ENCODE measurements around the gene GABRB1.

The GABRB1 gene

DNA sequence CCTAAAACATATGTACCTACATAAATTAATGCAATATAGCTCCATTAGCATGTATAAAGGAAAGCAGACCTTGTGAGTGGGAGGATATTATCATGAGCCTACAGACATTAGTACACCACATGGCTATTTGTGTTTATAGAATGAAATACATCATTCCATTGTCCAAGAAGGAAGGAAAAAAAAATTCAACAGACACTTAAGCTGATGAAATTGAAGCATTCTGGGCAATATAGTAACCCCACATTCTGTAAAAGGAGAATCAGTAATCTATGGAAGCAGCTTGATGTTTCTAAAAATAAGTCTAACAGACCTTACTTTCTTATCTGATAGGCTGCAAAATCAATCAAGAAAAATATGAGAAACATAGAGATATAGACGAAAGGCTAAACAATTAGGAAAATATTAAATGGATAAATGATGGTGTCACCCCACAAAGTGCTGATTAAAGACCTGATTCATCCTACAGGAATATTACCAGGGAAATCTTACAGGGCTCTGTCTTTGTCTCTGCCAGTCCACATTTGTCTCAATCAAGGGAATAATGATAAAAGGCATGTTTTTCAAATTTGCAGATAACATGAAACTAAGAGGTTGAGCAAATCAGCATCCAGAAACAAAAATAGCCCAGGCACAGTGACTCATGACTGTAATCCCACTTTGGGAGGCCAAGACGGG lies 355.3 kb downstream of the GABRB1 start:
- DNase-seq (ENCODE audit: low read depth): no peak

DNA sequence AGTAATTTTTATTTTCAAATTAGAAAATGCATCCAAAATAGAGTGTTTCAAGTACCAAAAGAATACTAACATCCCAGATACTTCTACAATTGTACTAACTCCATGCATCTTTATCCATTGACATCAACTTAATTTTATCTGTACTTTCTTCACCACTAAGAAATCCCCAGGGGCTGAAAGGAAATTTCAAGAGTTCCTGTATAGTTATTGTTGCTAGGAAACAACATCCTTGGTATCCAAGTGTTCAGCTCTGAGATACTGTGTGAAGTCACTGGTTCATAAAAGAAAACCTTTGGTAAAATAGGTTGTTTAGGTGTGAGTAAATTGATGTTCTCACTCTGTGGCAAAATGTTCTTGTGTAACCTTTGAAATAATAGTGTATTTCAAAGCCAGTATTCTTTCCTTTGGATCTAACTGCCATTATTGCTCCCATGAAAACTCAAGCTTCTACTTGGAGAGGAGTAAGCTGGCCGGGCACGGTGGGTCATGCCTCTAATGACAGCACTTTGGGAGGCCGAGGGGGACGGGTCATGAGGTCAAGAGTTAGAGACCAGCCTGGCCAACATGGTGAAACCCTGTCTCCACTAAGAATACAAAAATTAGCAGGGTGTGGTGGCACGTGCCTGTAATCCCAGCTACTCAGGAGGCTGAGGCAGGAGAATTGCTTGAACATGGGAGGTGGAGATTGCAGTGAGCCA lies 359.2 kb downstream of the GABRB1 start:
- no peak for DNase-seq (ENCODE audit: low read depth)

DNA sequence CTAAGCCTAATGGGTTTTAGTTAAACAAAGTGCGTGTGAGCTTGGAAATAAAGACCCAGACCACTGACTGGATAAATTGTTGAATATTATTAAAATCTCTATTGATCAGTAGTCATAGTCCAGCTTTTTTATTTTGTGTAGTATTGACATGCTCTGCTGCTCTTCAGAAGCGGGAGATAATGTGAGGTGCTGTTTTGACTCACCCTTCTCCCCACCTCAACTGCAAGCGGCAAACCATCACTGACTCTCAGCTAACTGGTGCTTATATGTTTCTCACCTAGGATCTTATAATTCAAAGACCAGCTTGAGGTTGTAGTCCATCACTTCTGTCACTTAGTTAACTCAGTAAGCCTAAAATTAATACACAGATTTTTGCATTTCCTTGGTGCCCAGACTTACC lies 359.9 kb downstream of the GABRB1 start:
- no peak for DNase-seq (ENCODE audit: low read depth)

DNA sequence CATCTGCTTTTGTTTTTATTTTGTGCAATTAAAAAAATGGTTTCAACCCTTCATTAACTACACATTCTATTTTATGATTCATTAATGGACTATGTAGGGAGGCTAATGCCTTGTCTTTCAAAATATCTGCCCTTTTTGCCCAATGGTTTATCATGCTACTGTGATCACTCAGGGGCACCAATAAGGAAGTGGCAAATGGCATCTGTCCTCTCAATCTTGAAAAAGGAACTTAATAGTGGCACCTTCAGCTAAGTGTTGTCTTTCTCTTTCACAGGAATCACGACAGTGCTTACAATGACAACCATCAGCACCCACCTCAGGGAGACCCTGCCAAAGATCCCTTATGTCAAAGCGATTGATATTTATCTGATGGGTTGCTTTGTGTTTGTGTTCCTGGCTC lies 375.0 kb downstream of the GABRB1 start:
- no peak for DNase-seq (ENCODE audit: low read depth)

GRCh38 chr4:47410271-47410670 lies 378.9 kb downstream of the GABRB1 start:
- DNase-seq (ENCODE audit: low read depth): no peak

DNA sequence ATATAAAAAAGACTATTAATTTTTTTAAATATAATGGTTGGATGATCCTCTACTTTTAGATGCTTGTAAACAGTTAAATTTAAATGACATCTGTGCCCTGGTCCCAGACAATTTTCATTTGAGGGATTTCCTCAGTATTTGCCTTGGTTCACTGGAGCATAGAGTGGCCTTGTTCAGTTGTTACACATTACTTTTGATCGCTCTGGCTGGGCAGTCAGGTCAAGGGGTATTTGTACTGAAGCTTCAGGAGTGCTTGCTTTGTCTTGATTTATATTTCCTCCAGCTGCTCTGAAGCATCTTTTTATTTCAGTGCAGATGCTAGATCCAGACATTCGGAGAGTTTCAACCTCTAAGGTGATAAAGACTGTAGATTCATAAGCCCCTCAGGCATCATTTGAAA lies 382.2 kb downstream of the GABRB1 start:
- no peak for DNase-seq (ENCODE audit: low read depth)

DNA sequence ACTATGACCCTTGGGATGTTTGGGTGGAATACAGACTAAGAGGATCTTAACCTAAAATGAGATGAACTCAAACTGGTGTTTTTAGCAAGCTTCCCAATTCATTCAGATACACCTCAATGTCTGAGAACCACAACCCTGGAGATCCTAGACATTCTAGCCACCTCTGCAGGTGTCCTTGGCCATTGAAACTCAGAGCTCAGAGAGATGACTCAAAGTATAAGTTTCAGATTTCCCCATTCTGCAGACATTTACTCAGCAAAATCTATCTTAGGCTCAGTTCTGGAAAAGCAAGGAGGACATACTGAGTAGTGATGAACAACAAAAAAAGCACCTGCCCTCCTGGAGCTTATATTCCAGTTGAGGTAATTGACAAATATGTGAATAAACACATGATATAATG lies 384.4 kb downstream of the GABRB1 start:
- no peak for DNase-seq (ENCODE audit: low read depth)

DNA sequence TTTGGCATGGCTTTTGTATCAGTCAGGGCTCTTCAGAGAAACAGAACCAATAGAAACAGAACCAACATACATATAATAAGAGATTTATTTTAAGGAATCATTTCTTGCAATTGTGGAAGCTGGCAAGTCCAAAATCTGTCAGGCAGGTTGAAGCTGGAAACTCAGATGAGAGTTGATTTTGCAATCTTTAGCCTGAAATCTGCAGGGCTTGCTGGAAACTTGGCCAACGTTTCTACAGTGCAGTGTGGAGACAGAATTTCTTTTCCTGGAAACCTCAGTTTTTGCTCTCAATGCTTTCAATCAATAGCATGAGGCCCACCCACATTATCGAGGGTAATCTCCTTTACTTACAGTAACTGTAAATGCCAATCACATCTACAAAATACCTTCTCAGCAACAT lies 386.8 kb downstream of the GABRB1 start:
- DNase-seq (ENCODE audit: low read depth): no peak

DNA sequence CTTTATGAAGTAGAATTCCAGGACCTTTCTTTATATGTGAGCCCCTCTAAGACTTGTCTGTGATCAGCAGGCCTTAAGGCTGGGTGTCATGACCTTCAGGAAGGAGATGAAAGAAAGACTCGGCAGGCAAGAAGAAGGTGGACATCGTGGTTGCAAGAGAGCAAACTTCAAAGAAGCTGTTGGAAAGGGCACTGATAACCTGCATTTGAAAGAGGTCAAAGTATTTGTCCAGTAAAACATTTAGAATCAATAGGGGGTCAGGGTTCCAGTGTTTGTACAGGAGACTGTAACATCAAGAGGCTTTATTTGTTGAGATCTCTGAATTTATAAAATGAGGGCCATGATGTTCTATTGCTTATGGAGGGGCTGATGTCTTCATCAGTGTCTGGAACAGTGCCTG lies 387.9 kb downstream of the GABRB1 start:
- no peak for DNase-seq (ENCODE audit: low read depth)

DNA sequence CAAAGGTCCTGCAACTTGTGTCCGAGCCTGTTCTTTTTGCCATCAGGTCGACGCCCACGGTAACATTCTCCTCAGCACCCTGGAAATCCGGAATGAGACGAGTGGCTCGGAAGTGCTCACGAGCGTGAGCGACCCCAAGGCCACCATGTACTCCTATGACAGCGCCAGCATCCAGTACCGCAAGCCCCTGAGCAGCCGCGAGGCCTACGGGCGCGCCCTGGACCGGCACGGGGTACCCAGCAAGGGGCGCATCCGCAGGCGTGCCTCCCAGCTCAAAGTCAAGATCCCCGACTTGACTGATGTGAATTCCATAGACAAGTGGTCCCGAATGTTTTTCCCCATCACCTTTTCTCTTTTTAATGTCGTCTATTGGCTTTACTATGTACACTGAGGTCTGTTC lies 394.3 kb downstream of the GABRB1 start:
- DNase-seq (ENCODE audit: low read depth): no peak

DNA sequence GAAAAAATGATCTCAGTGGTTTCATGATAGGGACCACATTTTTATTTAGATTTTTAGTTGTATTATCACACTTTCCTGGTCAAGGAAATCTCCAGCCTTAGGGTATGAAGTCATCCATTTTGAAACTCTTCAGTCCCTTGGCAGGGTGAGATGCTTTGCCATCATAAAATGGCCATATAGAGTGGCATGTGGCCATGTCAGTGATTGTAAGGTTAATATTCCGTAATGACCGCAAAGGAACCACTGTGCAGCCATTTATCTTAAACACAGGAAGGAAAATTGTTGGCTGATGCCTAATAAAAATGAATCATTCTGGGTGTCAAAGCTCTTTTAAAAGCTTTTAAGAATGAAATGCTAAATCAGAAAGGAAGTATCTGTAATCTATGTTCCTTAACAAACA lies 396.6 kb downstream of the GABRB1 start:
- DNase-seq (ENCODE audit: low read depth): no peak

- no peak for DNase-seq (ENCODE audit: low read depth)
Measured at GRCh38 chr4:47432749-47433148, 401.4 kb downstream of the GABRB1 start.

GRCh38 chr4:47434931-47435330 lies 403.6 kb downstream of the GABRB1 start:
- DNase-seq (ENCODE audit: low read depth): no peak

DNA sequence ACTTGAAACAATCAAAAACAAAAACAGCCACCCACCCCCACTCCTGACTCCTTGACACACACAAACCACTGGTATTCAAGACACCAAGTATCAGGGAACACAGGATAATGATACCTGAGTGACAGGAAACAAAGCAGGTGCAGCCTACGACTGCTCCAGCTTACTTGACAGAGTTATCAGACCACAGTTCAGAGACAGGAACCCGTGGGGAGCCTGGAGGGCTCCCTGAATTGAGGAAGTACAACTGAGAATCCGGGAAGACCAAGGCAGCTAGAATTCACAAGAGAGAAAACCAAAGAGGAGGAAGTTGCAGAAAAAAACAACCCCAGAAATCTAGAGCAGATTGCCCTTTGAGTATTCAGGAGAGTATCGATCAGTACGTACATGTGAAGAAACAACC lies 411.6 kb downstream of the GABRB1 start:
- DNase-seq (ENCODE audit: low read depth): no peak

- DNase-seq (ENCODE audit: low read depth): no peak
Measured at GRCh38 chr4:47444031-47444430, 412.7 kb downstream of the GABRB1 start.

- no peak for DNase-seq (ENCODE audit: low read depth)
Measured at GRCh38 chr4:47451657-47452056, 420.3 kb downstream of the GABRB1 start.

GRCh38 chr4:47462799-47463234 lies 431.4 kb downstream of the GABRB1 start:
- DNase-seq (ENCODE audit: low read depth): no peak

DNA sequence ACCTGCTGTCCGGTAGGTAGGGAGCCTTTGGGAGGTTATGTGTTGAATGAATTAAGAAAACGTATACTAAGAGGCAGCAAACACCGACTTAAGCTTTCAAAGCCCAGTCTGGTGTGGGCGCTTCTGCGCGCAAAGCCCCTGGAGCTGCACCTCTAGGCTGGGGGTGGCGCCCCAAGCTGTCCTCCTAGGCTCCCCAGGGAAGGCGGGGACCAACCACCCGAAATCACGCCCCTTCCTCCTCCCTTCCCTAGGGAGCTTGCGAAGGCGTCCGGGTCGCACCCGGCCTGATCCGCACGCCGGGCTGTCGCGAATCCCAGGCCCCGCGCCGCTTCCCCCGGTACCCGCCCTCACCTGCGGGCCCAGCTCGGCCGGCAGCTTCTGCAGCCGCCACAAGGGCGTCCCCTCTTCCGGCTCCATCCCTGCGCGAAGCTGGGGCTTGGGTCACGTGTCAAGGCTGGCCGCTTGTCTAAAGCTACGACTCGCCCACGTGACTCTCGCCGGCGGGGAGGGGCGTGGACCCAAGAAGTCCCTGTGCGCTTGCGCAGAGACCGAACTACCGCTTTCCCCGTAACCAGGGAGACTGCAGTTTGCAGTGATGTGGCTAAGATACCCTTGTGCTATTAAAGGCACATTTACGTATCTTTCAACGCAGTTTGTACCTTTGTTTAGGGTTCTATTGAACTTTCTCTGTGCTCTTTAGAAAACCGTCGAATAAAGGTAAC lies 432.0 kb downstream of the GABRB1 start, which contains the start of gene COMMD8:
Gene COMMD8 (minus strand): TSS at position 468 of the 722 bp plus-strand sequence. CDS start 51 bp downstream, at position 417.
- peak; percentile 94 for DNase-seq (ENCODE audit: low read depth)

DNA sequence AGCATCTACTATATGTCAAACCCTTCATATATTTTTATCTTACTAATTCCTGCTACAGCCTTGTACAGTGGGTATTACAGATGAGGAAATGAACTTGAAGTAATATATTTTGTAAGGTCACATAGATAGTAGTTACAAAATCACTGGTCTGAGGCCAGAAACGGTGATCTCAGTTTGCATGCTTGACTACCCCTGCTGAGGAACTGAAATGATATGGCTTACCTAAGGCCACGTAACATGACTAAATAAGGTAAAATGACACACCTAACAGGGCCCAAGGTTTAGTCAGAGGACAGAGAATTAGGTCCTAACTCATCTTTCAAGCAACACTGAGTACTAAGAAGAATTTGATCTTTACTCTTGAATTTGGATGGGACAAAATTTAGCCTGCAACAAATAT lies 433.6 kb downstream of the GABRB1 start:
- DNase-seq (ENCODE audit: low read depth): no peak

DNA sequence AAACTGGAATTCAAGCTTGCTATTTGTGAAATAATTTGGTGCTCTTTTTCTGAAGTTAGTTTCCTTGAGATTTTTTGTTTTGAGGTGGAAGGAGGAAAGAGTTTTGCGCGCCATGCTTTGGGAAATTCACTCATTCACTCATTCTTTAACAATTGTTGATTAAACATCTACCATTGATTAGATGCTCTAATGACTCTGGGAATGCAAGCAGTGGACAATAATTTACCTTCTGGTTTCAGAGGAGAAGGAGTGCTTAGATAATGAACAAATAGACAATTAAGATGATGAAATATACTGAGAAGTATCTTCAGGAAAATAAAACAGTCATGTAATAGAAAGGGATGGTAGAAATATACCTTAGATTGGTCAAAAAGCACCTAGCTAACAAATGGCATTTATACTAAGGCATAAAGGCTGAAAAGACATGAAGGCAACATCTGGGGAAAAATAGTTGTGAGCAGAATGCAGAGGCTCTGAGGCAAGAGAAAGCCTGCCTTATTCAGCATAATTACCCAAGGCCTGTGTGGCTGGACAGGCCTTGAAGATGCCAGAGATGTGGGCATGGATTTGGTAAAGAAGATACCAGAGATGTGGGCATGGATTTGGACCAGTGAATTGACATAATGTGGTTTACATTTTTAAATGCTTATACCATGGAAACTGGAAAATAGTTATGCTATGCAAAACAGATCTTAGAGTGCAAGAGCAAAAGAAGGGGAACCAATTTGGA lies 434.9 kb downstream of the GABRB1 start:
- DNase-seq (ENCODE audit: low read depth): no peak

GRCh38 chr4:47468706-47469365 lies 437.5 kb downstream of the GABRB1 start:
- no peak for DNase-seq (ENCODE audit: low read depth)

DNA sequence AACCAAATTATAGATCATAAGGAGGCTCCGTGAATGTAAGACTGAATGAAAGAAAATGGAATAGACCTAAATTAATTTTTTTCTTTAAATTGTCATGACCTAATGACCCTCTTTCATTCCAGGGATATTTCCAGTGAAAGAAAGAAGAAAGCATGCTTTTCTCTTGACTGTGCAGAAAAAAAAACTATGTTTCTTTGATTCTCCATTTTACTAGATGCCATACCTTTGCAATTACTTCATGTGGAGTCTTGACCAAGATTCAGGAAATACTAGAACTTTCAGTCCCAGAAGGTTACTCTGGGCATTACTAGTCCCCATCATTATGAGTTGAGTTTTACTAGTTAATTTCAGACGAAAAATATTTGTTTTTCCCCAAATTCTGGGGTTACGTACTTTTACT lies 438.6 kb downstream of the GABRB1 start:
- no peak for DNase-seq (ENCODE audit: low read depth)

All from stimulated activated CD8-positive, alpha-beta memory T cell treated with anti-CD3 and anti-CD28 coated beads, Interleukin-7, amount 100 ng/mL, for 24 hours (primary cell).